HEK293T (cell line): Measurements from ENCODE around the gene MCM5.
"Not testable (repeated sequence)": the region's sequence is repeated elsewhere in the genome, so short reads cannot be mapped to it uniquely, and the experiment has no call there.

Experiments
- CTCF ChIA-PET: fragments of 350-600 bp; formaldehyde crosslinking; extraction: SDS; loops from one replicate; lab custom pipeline; 2021; ENCODE audit warnings: antibody characterized with exemption, inconsistent platforms; lab: Yijun Ruan, JAX
- POLR2A ChIA-PET: fragments of 350-600 bp; formaldehyde crosslinking; extraction: SDS; loops from one replicate; lab custom pipeline; 2020; ENCODE audit warnings: antibody characterized with exemption, inconsistent platforms; lab: Yijun Ruan, JAX
- DNase-seq: peaks from one replicate; pipeline ENCODE4 v3.0.0; 2012; ENCODE audit warnings: mixed read lengths; ENCODE audit errors: extremely low spot score
- ARNT ChIP-seq: fragments of 450-650 bp; IDR thresholded peaks from 2 replicates; pipeline ENCODE4 v1.6.1; 2017; ENCODE audit warnings: mild to moderate bottlenecking
- BHLHE40 ChIP-seq: fragments of 450-650 bp; IDR thresholded peaks from 2 replicates; pipeline ENCODE4 v1.6.1; 2016; ENCODE audit warnings: mild to moderate bottlenecking, moderate library complexity, borderline replicate concordance
- CTBP1 ChIP-seq: fragments of 450-650 bp; IDR thresholded peaks from 2 replicates; pipeline ENCODE4 v1.6.1; 2016; ENCODE audit warnings: borderline replicate concordance
- ELF4 ChIP-seq: fragments of 450-650 bp; IDR thresholded peaks from 2 replicates; pipeline ENCODE4 v1.6.1; 2017; ENCODE audit warnings: antibody characterized with exemption
- FOXA1 ChIP-seq: fragments of 450-650 bp; IDR thresholded peaks from 2 replicates; pipeline ENCODE4 v1.6.1; 2016; ENCODE audit warnings: mild to moderate bottlenecking
- FOXK2 ChIP-seq: fragments of 450-650 bp; IDR thresholded peaks from 2 replicates; pipeline ENCODE4 v1.6.1; 2016; ENCODE audit warnings: mild to moderate bottlenecking
- FOXM1 ChIP-seq: fragments of 450-650 bp; IDR thresholded peaks from 2 replicates; pipeline ENCODE4 v1.6.1; 2017; ENCODE audit warnings: mild to moderate bottlenecking, borderline replicate concordance
- HDGF ChIP-seq: fragments of 450-650 bp; IDR thresholded peaks from 2 replicates; pipeline ENCODE4 v1.6.1; 2017; ENCODE audit warnings: antibody characterized with exemption, borderline replicate concordance
- L3MBTL2 ChIP-seq: fragments of 450-650 bp; conservative IDR thresholded peaks from 2 replicates; pipeline ENCODE4 v1.6.1; 2016; ENCODE audit warnings: mild to moderate bottlenecking
- LEF1 ChIP-seq: fragments of 450-650 bp; IDR thresholded peaks from 2 replicates; pipeline ENCODE4 v1.6.1; 2017; ENCODE audit warnings: mild to moderate bottlenecking, borderline replicate concordance
- NFRKB ChIP-seq: fragments of 450-650 bp; IDR thresholded peaks from 2 replicates; pipeline ENCODE4 v1.6.1; 2016; ENCODE audit warnings: mild to moderate bottlenecking, moderate library complexity
- PKNOX1 ChIP-seq: fragments of 450-650 bp; IDR thresholded peaks from 2 replicates; pipeline ENCODE4 v1.6.1; 2016
- SP1 ChIP-seq: fragments of 450-650 bp; IDR thresholded peaks from 2 replicates; pipeline ENCODE4 v1.6.1; 2017
- SUZ12 ChIP-seq: fragments of 450-650 bp; IDR thresholded peaks from 2 replicates; pipeline ENCODE4 v1.6.1; 2016; ENCODE audit warnings: mild to moderate bottlenecking
- TARDBP ChIP-seq: fragments of 450-650 bp; IDR thresholded peaks from 2 replicates; pipeline ENCODE4 v1.6.1; 2016
- ZNF384 ChIP-seq: fragments of 450-650 bp; IDR thresholded peaks from 2 replicates; pipeline ENCODE4 v1.6.1; 2016

MCM5 gene

GRCh38 chr22:35457729-35458546 is 58.0 kb downstream of the MCM5 start:
- DNase-seq: no peak
- no peak for TF ChIP-seq CTBP1
- TF ChIP-seq LEF1: no peak
- no peak for TF ChIP-seq ELF4
- TF ChIP-seq TARDBP: no peak
- no peak for TF ChIP-seq NFRKB
- no peak for TF ChIP-seq FOXK2
- TF ChIP-seq ZNF384: no peak
- TF ChIP-seq FOXM1: no peak
- no peak for TF ChIP-seq L3MBTL2
- TF ChIP-seq ARNT: no peak
- no peak for TF ChIP-seq SP1
- no peak for TF ChIP-seq FOXA1
- no peak for TF ChIP-seq BHLHE40
- no peak for TF ChIP-seq HDGF
- TF ChIP-seq SUZ12: no peak
- TF ChIP-seq PKNOX1: no peak
- ChIA-PET CTCF (no interaction called here), POLR2A (no interaction called here)

GRCh38 chr22:35458547-35459422 is 58.8 kb downstream of the MCM5 start:
- ChIA-PET CTCF (no interaction called here), POLR2A (no interaction called here)
- TF ChIP-seq HDGF: no peak
- TF ChIP-seq ELF4: no peak
- no peak for TF ChIP-seq BHLHE40
- DNase-seq: no peak

GRCh38 chr22:35459423-35459894 is 59.5 kb downstream of the MCM5 start:
- DNase-seq: no peak
- ChIA-PET POLR2A (no interaction called here), CTCF (no interaction called here)
- no peak for TF ChIP-seq FOXA1

- CTCF ChIA-PET, POLR2A ChIA-PET: not testable (repeated sequence)
Observed at GRCh38 chr22:35459976-35460375, 60.0 kb downstream of the MCM5 start.

GRCh38 chr22:35460688-35461087 is 60.7 kb downstream of the MCM5 start:
- DNase-seq: no peak
- TF ChIP-seq HDGF: no peak
- no peak for TF ChIP-seq ARNT
- TF ChIP-seq SUZ12: no peak
- TF ChIP-seq FOXA1: no peak
- TF ChIP-seq SP1: no peak
- no peak for TF ChIP-seq ZNF384
- TF ChIP-seq FOXK2: no peak
- no peak for TF ChIP-seq LEF1
- no peak for TF ChIP-seq BHLHE40
- no peak for TF ChIP-seq CTBP1
- TF ChIP-seq NFRKB: no peak
- TF ChIP-seq ELF4: no peak
- ChIA-PET CTCF (no interaction called here), POLR2A (no interaction called here)

More at GRCh38 chr22:35459976-35460375, 60.0 kb downstream of the MCM5 start:
- DNase-seq: not testable (repeated sequence)

GRCh38 chr22:35462498-35463230 is 62.7 kb downstream of the MCM5 start:
- ChIA-PET CTCF (no interaction called here), POLR2A (no interaction called here)
- DNase-seq: no peak
- TF ChIP-seq LEF1 (no peak), FOXK2 (no peak), FOXA1 (no peak), ELF4 (no peak), HDGF (no peak), FOXM1 (no peak), BHLHE40 (no peak), L3MBTL2 (no peak), PKNOX1 (no peak), SP1 (no peak), TARDBP (no peak), NFRKB (no peak)
